ENCODE data around the gene DEPDC5.

Gene DEPDC5

DNA sequence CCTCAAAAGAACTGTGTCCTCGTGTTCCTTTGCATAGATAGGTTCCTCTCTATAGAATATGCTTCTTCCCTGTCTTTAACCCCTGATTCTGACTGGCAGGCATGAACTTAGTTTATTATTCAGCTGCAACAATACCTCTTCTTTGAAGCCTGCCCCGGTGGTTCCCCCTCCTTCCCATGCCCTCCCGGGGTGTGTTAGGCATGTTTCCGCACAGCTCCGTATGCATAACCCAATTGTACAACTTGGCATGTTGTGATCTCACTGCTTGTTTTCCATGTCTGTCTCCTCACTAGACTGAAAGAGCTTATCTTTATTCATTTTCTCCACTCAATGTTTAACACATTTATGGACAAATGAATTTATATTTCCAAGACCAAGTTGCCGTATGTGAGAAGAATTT lies 72.6 kb downstream of the DEPDC5 start:
- TF ChIP-seq, protein P1, sequence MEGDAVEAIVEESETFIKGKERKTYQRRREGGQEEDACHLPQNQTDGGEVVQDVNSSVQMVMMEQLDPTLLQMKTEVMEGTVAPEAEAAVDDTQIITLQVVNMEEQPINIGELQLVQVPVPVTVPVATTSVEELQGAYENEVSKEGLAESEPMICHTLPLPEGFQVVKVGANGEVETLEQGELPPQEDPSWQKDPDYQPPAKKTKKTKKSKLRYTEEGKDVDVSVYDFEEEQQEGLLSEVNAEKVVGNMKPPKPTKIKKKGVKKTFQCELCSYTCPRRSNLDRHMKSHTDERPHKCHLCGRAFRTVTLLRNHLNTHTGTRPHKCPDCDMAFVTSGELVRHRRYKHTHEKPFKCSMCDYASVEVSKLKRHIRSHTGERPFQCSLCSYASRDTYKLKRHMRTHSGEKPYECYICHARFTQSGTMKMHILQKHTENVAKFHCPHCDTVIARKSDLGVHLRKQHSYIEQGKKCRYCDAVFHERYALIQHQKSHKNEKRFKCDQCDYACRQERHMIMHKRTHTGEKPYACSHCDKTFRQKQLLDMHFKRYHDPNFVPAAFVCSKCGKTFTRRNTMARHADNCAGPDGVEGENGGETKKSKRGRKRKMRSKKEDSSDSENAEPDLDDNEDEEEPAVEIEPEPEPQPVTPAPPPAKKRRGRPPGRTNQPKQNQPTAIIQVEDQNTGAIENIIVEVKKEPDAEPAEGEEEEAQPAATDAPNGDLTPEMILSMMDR (IDR thresholded peaks at IDR 0.05): no peak

DNA sequence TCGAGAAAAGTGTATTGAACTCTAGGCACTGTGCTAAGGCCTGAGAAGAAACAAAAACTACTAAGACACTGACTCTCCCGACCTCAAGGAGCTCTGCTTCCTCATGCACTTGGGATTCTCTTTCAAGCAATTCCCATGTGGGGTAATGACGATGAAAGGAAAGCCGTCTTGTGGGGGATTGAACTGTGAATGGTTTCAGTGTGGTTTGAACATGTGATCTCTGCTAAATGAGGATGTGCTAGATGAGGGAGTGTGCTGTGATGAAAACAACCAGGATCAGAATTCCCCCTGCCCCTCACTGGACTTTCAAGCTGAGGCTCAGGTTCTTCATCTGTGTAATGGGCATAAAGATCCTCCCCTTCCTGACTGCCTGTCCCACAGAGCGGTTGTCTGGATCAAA lies 74.9 kb downstream of the DEPDC5 start:
- TF ChIP-seq, protein P1 (IDR thresholded peaks at IDR 0.05): no peak

DNA sequence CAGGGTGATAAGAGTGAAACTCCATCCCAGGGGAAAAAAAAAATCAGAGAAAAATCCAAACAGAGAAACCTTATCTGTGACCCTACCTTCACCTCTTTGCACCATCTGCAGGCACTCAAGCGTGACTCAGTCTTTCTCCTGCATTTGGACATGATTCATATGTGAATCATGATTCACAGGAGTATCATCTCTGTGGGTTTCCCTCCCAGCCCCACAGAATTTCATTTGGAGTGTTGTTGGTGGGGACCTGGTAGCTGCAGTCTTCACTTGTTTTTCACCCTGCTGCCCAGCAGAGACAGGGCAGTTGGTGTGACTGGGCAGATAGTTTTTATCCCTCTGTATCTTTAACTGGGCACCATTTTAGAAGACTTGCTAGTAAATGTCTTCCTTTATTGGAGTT lies 75.7 kb downstream of the DEPDC5 start:
- TF ChIP-seq, protein P1 (IDR thresholded peaks at IDR 0.05): no peak

DNA sequence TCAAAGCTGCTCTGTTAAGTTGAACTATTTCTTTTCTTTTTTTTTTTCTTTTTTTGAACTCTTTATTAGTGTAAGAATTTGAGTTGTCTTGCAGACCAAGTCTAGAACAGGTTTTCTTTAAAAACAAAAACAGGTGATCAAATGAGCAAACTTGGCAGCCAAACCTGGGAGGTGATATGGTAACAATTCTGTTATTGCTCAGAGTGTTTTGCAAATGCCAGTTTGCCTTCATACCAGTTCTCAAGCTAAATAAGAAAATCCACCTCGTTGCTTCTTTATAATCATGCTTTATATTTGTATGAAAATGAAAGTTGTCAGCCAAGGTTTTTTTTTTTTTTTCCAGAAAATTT lies 76.9 kb downstream of the DEPDC5 start:
- TF ChIP-seq, protein P1 (IDR thresholded peaks at IDR 0.05): no peak

DNA sequence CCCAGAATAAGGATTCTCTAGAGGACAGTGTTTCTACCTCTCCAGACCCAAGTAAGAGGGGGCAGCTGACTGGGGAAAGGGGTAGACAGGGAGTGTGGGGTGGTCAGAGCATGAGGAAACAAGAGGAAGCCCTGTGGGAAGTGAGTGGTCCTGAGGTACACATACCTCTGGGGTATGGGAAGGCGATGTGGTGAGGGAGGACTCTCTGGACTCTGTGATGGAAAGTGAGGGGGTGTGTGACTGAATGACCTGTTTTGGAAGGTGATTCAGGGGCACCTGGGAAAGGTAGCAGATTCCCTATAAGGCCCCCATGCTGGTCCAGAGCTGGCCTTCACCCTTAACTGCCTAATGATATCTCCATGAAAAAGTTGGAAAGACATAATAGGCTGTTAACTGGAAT lies 80.1 kb downstream of the DEPDC5 start:
- TF ChIP-seq, protein P1 (IDR thresholded peaks at IDR 0.05): no peak

DNA sequence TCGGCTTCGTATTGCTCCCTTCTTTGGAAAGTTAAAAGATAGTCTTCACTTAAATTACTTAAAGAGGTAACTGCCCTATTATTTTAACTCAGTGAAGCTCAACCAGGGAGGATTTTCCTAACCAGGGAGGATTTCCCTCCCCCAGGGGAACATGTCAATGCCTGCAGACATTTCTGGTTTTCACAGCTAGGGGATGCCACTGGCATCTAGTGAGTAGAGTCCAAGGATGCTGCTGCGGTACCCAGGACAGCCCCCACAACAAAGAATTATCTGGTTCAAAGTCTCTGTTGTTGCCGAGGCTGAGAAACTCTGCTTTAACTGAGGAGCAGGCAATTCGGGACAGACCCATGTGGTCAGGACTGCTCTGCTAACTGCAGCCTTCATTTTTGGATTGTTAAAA lies 82.2 kb downstream of the DEPDC5 start:
- TF ChIP-seq, protein P1 (IDR thresholded peaks at IDR 0.05): no peak

DNA sequence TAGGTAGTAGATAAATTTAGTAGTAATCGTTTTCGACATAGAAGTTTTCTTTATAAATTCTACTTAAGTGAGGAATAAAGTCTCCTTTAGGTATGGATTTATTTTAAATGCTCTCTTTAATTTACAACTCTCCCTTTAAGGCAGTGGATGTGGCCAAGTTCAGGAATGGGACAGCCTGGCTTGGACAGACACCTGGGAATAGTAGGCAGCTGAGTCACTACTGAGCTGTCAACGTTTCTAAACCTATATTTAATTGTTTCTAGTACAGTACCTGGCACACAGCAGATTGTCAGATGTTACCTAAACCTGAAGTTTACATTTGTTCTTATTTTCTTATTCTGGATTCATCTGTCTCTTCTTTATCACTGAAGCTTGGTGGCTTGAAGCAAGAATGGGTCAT lies 85.1 kb downstream of the DEPDC5 start:
- TF ChIP-seq, protein P1 (IDR thresholded peaks at IDR 0.05): no peak

DNA sequence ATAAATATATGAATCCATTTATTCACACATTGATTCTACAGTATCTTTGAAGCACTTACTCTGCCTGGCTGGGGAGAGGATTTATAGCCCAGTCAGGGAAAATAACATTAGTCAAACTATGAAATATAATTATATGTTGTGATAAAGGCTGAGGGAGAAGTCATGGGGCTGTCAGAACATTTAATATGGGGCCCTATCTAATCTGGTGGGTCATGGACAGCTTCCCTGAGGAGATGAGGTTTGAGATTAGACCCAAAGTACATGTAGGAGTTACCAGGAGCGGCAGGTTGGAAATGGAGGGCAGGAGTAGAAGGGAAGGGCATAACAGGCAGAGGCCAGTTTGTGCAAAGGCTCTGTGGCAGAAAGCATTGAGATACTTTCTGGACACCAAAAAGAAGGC lies 86.2 kb downstream of the DEPDC5 start:
- TF ChIP-seq, protein P1 (IDR thresholded peaks at IDR 0.05): no peak

Data from LNCAP (cell line).